ENCODE data around the gene TEX2.

DNA sequence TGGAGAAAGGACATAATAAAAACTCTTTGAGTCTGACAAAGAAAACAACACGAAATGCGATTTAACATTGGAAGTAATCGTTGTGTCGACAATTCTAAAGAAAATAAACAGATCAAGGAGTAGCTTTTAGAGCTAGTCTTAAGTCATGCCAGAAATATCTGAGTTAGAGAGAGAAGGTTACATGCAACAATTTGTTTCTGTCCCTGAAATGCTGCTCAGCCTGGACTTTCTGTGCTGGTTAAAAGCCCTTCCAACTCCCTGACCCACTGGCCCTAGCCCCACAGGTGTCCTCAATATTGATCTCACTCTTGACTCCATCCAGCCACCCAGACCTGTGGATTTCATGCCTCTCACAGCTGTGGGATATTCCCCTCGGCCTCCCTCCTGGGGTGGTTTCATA, 33.2 kb upstream of the TEX2 start:
- TF ChIP-seq, protein P1, sequence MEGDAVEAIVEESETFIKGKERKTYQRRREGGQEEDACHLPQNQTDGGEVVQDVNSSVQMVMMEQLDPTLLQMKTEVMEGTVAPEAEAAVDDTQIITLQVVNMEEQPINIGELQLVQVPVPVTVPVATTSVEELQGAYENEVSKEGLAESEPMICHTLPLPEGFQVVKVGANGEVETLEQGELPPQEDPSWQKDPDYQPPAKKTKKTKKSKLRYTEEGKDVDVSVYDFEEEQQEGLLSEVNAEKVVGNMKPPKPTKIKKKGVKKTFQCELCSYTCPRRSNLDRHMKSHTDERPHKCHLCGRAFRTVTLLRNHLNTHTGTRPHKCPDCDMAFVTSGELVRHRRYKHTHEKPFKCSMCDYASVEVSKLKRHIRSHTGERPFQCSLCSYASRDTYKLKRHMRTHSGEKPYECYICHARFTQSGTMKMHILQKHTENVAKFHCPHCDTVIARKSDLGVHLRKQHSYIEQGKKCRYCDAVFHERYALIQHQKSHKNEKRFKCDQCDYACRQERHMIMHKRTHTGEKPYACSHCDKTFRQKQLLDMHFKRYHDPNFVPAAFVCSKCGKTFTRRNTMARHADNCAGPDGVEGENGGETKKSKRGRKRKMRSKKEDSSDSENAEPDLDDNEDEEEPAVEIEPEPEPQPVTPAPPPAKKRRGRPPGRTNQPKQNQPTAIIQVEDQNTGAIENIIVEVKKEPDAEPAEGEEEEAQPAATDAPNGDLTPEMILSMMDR (IDR thresholded peaks at IDR 0.05; ENCODE audit: insufficient read depth, low read length): no peak
- TF ChIP-seq POLR2AphosphoS5 (IDR thresholded peaks at IDR 0.05; ENCODE audit: low read depth) (no peak), SPI1 (IDR thresholded peaks at IDR 0.05; ENCODE audit: borderline replicate concordance, low read depth) (no peak)

Measured in HL-60 (cell line).